Activated CD4-positive, alpha-beta T cell treated with anti-CD3 and anti-CD28 coated beads for 4 hours (primary cell): ENCODE results near the gene SCUBE1.

Experiments used
- DNase-seq, 2 donors: peaks; one replicate each; pipeline ENCODE4 v3.0.0-alpha.2; 2020

Gene SCUBE1

DNA sequence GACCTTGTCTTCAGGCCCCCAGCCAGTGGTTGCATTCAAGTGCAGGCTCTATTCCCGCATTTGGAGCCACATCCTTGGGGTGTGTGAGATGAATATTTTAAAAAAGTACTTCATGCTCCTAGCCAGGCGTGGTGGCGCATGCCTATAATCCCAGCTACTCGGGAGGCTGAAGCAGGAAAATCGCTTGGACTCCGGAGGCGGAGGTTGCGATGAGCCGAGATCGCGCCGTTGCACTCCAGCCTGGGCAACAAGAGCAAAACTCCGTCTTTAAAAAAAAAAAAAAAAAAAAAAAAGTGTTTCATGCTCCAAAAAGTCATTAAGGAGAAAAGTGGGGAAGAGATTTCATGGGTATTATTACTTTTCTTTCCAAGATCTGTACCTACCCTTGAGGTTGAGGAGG lies 18.0 kb downstream of the SCUBE1 start:
- no peak for DNase-seq

DNA sequence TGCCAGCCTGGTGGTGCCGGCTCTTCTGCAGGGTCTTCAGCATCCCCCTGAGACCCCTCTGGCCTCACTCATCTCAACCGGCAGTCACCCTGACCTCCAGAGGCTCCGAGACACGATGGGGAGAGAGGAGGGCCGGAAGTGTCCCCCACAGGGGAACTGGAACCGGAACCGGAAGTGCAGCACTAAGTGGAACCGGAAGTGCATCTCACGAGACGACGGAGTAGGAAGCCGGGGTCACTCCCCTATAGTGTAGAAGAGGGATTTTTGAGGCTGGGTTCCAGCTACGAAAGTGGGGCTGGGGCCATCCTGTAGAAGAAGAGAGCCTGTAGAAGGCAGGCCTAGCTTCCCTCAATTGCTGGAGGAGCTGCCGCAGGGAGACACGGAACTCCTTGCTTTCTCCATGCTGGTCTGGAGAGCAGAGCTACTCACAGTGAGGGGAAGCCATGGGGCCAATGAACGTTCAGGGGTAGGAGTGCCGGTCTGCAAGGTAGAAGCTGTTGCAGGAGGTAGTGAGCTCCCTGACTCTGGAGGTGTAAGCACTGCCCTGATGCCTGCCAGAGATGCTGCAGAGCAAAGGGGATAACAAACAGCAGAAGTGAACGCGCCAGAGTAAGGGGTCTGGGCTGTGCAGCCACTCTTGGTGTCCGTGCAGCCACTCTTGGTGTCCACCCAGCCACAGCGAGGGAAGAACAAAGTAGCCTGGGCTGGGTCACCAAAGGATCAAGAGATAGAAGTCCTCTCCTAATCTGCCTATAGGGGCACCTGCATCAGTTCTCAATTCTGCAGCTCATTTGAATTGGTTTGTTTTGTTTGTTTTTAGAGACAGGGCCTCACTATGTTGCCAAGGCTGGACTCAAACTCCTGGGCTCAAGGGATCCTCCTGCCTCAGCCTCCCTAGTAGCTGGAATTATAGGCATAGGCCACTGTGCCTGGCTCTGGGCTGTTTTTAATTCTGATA lies 21.9 kb downstream of the SCUBE1 start:
- no peak for DNase-seq

DNA sequence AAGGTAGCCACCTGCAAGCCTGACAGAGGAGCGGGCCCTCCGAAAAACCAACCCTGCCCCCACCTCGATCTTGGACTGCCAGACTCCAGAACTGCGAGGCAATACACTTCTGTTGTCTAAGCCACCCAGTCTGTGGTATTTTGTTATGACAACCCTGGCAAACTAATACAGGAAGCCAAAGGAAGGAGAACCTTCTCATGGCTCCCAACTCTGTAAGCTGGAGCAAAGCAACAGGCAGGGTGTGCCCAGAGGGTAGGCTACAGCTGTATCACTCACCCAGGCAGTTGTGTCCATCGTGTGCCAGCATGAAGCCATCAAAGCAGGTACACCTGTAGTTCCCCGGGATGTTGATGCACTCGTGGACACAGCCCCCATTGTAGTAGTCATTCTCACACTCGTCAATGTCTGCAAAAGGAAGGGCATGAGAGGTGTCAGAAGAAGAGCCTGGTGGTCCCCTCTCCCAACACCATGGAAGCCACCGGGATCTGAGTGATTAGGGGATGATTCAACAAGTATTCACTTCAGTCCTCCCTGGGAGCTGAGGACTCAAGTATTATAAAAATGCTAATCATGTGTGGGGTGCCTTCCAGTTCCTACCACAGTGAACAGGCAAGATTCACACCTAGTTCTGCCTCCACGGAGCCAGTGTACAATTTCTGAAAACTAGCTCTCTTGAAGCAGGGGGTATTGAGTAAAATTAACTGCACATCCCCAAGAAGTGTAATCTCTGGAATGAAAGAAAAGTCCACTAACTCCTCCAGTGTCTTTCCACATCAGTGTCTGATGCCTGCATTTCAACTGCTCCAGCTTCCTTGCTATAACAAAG lies 23.3 kb downstream of the SCUBE1 start:
- no peak for DNase-seq

DNA sequence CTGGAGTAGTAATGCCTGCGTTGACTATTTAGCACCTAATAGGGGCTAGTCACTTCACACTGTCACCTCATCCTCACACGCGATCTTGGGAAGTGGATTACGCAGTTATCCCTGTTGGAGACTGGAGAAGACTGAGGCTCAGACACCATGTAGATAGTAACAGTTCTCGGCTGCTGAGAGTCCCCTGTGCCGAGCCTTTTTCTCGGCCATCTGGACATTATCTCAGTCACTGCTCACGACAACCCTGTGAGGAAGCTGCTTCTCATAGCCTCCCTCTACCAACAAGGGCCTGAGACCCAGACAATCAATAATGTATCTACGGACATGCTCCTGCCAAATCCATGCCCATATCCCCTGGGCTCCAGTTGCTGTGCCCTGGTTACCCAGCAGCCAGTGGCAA lies 25.9 kb downstream of the SCUBE1 start:
- no peak for DNase-seq

DNA sequence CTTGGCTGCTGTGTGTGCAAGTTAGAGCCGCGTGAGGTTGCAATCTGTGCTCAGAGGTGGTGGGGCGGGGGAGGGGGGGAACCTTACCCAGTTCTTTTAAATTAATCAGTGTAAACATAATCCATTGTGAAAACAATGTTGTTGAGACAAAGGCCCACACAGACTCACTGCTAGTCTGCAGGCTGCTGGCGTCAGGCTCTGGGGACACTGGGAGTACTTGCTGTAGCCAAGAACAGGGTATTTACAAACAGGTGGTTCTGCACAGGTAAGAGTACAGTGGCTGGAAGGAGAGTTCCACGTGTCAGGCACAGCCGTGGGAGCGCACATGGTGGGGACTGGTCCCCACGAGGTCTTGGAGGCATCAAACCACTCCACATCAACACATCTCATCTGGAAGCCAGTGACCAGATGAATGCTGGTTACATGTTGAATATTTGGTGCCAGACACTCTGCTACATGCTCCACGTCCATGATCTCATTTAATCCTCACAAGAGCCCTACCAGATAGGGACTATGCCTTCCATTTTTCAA lies 27.4 kb downstream of the SCUBE1 start:
- no peak for DNase-seq

DNA sequence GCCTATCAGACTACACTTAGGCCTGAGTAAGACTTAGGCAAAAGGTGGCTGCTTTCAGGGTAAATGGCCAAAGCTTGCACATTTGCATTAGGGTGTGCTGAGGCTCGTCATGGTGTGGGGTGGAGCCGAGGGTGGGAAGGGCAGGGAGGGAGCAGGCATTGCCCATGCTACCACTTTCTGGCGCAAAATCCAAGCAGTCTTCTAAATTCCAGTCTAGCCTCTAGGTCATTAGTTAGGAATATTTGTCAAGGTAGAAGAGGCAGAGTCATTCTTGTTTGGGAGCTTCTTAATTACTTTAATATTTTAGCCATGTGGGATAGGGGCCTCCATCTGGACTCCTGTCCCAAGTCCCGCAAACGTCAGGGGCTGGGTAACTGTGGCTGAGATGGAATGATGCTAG lies 28.6 kb downstream of the SCUBE1 start:
- no peak for DNase-seq

DNA sequence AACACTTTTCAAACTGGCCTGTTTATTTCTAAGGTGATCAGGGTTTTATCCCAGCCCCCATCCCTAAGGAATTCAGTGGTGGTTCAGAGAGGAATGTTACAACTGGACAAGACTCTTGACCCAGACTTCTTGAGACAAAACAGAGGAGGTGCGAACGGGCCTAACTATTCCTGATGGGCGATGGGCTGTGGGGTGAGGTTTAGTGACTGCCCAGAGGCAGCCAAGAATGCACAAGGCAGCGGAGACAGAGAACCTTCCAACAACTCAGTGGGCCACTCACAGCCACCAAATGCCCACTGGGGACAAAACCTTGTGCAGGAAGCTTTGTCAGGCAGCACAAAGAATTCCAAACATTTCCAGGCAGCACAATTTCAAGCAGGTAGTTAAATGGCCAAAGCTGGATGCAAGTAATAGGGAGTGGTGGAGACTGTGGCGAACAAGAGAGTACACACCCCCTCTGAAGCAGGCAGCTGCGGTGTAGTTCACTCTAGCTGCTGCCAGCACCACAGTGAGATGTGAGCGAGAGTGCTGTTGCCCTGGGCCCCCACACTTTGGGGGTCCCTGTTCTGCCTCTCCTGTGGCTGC lies 29.2 kb downstream of the SCUBE1 start:
- no peak for DNase-seq

DNA sequence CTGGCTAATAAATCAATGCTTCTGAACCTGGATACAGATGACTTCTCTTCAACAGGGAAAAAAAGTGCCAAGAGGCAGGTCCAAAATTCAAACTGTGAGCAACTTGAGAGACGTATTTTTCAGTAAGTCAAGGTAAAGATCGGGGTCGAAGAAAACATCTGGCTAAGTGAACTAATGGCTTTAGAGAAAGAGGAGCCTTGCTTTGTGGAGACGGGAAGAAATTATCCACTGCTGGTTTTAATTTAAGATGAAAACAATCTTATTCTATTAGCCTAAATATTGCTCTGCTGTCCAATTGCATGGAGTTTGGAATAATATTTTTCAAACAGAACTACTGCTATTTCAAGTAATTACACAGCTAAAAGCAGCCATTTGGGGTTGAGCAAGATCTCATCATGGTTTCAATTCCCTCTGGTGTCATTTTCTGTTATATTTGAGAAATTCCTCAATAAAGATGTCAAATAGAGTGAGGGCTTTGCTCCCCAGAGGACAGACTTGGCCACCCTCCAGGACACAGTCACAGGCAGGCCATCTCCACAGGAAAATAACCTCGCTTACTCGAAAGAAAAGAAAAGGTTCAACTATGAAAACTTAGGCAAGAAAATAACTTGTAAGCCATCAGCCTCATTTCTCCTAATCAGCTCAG lies 29.8 kb downstream of the SCUBE1 start:
- DNase-seq: no peak

DNA sequence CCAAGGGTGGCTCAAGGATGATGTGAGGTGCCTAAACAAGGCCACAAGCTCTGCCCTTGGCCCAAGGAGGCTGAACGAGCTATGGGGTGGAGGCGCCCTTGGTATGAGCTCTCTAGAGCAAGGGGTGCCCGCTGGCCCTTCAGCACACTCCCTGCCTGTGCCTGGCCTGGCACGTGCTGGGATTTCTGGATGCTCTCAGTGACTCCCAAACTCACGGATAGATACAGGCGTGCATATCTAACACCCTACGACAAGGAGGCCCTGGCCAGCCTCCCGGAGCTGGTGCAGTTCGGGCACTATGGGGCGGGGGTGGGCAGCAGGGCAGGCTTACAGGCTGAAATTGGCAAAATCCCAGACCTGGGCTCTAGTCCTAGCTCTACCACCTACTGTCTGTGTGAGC lies 30.6 kb downstream of the SCUBE1 start:
- DNase-seq: no peak

DNA sequence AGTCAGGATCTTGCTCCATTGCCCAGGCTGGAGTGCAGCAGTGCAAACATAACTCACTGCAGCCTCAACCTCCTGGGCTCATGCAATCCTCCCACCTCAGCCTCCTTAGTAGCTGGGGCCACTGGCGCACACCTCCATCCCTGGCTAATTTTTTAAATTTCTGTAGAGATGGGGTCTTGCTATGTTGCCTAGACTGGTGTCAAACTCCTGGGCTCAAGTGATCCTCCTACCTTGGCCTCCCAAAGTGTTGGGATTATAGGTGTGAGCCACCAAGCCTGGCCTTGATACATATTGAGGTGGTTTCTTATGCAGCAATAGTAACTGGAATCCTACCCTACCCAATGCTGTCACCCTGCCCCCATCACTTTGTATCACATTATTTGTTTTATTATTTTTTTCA lies 32.4 kb downstream of the SCUBE1 start:
- DNase-seq: no peak

DNA sequence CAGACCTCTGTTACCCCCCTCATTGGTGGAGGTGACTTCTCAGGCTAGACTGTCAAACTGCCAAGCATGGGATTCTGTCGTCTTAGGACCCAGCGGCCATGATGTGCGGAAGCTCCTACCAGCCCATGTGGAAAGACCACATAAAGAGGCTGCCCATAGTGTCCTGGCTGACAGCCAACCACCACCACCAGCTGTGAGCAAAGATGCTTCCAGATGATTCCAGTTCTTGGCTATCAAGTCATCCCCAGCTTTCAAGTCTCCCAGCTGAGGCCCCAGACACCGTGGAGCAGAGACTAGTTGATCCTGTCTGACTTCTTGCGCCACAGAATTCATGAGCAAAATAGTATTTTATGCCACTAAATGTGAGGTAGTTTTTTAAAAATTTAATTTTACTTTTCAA lies 32.9 kb downstream of the SCUBE1 start:
- DNase-seq: no peak

DNA sequence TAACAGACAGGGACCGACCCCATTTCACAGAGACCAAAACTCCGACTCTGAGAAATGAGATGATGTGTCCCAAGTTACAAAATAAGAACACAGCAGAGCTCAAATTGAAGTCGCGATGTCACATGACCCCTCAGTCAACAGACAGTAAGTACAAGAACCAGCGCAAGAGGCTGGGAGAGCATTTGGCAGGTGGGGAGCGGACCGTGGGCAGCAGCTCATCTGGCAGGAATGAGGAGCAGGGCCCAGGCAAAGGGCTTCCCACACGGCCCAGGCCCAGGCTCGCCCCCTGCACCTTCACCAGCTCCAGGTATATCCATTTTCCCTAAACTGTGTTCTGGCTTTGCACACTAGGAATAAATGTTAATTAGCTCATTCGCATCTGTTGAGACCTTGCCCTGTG lies 34.3 kb downstream of the SCUBE1 start:
- no peak for DNase-seq

DNA sequence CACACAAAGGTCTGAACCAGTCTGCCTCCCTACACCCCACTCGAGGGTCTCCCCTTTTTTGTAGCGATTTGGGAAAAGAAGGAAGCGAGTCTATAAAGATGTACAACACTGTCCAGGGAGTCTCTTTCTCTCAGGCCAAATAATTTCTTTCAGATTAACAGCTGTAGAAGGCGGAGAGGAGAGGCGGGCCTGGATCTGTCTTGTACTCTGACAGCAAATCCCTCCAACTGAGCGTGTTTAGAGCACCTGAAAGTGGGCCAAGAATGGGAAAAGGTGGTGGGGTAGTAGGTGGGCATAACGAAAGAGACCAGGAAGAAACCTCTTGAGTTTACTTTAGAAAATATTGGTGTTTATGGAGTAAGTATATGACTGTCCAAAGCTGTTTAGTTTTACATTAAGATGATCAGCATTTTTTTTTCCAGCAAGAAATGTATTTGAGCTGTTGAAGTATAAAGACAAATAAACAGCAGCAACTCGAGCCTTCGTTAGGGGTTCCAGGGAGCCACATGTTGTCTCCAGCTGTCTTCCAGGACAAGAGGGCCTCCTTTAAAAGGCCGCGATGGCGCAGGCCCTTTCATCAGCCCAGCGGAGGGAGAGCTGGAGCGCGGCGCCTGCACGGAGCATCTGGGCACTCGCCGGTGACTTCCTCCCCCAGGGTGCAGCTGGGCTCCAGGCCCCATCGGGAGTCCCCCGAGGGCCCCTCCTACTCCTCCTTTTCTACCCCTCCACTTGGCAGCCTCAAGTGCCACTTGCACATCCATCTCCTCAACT lies 34.9 kb downstream of the SCUBE1 start:
- no peak for DNase-seq

DNA sequence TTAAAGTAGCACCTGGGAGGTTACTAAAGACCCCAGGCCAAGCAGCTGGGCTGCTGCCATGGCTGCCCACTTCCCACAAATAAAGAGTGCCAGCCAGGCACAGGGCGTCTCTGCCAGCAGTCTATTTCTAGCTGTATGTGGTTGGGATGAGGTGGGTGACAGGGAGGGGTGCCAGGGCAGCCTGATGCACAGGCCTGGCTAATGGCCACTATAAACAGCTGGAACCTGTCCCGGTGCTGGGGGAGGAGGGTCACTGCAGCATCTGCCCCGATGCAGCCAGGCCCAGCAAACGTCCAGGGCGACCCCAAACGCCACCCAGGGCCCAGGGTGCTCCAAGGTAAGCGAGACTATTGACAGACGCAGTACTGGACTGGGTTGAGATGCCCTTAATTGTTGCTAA lies 37.4 kb downstream of the SCUBE1 start:
- no peak for DNase-seq

DNA sequence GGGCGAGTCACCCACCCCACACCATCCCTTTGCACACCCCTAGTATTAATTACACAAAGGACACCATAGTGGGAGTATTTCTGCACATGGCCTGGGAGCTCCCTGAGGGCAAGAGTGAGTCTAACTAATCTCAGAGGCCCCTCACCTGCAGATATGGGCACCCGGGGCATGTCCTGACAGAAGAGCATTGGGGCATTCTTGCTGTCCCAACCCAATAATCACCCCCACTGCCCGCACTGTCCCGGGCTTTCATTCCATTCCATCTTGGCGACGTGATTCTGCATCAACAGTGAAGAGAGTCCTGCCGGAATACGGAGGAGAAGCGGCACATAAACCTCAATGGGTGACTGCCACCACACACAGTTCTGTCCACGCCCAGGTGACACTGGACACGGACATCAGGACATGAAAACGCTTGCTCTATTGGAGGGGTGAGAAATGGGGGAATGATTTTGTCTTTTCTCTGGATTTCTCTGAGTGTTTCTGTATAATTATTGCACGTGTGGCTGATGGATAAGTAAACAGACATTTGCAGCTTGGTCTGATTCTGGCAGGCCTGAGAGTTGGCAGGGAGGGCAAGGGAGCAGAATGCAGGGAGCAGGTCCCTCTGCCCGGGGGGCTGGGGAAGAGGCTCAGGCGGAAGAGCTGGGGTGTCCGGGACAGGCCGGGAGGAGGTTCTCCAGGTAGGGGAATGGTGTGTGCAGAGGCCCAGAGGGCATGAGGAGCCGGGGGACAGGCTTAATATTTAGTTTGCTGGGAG lies 38.2 kb downstream of the SCUBE1 start:
- DNase-seq: no peak

DNA sequence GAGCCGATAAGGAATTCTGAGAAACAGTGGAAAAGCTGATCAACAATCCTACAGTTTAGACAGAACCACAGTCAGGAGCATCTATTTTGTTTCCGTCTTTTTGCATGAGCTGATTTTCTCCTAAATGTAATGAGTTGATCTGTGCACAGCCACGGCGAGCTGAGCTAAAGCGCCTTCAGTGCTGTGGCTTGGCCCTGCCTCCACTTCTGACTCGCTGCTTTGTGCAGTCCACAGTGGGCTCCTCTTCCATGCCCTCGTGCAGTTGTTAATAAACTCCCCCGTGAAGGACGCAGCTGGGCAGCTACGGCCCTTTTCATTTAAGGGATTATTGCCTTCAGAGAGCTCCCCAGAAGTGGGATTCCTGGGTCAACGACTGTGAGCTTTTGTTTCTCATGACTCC lies 39.4 kb downstream of the SCUBE1 start:
- DNase-seq: no peak

DNA sequence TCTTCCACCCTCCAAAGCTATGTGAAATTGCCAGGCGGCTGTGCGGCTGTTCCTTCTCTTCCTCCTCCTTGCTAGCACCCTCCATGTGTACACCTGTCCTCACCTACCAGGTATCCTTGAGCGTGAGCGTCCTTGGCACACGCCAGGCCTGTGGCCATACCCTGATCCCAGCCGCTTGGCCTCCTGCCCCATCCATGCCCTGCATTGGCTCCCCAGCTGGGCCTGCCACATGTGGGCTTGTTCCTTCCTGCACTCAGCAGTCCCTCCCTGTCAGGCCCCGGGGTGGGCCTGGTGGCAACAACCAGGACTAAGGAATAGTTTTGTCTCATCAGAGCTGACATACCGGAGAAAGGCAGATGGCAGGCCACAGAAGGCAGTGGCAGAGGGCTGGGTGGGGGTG lies 40.0 kb downstream of the SCUBE1 start:
- no peak for DNase-seq

DNA sequence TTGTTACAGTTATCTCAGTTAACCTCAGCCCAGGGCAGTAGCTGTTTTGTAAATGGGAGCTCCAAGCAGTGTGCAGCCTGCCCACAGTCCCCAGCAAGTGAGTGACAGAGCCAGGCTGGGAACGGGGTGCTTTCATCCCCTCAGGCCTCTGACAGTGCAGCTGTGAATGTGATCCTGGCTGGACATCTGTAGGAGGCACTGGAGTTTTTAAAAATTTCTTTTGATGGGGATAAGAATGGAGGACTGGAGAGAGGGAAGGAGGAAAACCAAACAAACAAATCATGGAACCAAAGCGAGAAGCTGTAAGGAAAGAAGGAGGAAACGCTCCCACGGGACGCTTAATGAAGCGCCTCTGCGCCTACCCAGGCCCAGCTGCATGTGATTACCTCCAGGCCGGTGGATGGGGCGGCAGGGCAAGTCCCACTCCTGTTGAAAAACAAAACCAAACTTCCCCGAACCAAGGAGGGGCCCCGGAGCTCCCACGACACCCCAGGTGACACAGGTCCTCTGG lies 40.6 kb downstream of the SCUBE1 start:
- no peak for DNase-seq

DNA sequence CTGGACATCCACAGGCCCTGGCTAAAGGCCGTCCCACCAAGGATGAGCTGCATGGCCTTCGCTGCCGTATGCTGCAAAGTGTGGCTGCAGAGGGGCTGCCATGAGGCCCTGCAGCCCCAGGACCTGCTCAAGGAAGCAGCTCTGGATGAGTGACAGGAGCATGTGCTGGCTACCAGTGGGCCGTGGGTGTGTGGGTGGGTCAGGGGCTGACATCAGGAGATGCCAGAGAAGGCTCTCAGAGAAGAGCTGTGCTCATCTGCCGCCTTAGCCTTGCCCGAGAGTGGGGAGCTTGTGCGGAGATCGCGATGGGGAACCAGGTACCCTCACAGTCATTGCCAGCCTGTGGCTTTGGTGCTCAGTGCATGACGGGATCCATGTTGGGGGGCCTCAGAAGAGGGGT lies 41.3 kb downstream of the SCUBE1 start:
- no peak for DNase-seq

DNA sequence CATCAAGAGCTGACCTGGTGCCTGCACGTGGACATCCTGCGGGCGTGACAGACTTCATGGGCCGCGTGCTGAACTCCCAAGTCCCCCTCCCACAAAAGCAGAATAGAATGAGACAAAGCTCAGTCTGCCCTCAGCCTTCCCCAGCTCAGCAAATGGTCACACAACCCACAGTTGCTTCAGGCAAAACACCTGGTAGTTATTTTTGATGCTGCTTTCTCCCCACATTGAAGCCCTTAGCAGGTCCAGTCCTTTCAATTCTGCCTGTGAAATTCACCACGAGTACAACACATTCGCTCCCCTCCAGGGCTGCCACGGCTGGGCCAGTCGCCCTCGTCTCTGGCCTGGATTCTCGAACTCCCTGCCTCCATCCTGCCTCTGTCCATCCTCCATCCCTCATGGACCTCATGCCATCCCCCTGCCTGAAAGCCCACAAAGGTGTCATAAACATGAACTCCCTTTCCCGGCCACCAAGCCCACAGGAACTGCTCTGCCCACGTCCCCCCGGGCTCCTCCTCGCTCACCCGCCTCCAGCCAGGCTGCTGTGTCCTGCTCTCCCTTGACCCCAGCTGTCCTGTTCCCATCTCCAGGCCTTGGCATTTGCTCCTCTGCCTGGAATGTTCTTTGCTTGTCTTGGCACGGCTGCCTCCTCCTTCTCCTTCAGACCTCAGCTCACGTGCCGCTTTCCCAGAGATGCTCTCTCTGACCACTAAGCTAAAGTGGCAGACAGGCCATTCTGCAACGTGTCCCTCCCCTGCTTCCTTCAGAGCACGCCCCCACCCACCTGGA lies 42.1 kb downstream of the SCUBE1 start:
- DNase-seq: no peak
